NCI-H1092 treated with DMSO at 0.1 percent for 48 hours (cell line): ENCODE results near the gene CPPED1.

Experiments used
- DNase-seq: peaks from one replicate; lab custom pipeline; 2025; lab: John Stamatoyannopoulos, UW

The CPPED1 gene

GRCh38 chr16:12609937-12610699, 193.6 kb downstream of the CPPED1 start:
- no peak for DNase-seq
